Globus pallidus (tissue), 1 donor: Measurements from ENCODE around the gene TINCR.
"Not testable (repeated sequence)": the region's sequence is repeated elsewhere in the genome, so short reads cannot be mapped to it uniquely, and the experiment has no call there.

Experiments
- DNase-seq: peaks from one replicate; pipeline ENCODE4 v3.0.0-alpha.2; 2015; ENCODE audit warnings: low spot score

Gene TINCR

GRCh38 chr19:5567360-5567969, at the start of gene TINCR:
TSS of gene TINCR (minus strand) at chr19:5567953.
- DNase-seq, result no peak

GRCh38 chr19:5617080-5617479, 49.3 kb upstream of the TINCR start:
- no peak for DNase-seq

- no peak for DNase-seq
Measured at GRCh38 chr19:5615756-5616327, 48.1 kb upstream of the TINCR start.

- DNase-seq, result no peak
Measured at GRCh38 chr19:5612891-5613865, 45.4 kb upstream of the TINCR start.

GRCh38 chr19:5609881-5610448, 42.2 kb upstream of the TINCR start:
- no peak for DNase-seq

GRCh38 chr19:5608766-5609165, 41.0 kb upstream of the TINCR start:
- DNase-seq, result not testable (repeated sequence)

- no peak for DNase-seq
Measured at GRCh38 chr19:5608291-5608690, 40.5 kb upstream of the TINCR start.

GRCh38 chr19:5607318-5608275, 39.8 kb upstream of the TINCR start:
- no peak for DNase-seq

GRCh38 chr19:5605362-5605761, 37.6 kb upstream of the TINCR start:
- DNase-seq, result no peak

- DNase-seq, result no peak
Measured at GRCh38 chr19:5603626-5604025, 35.9 kb upstream of the TINCR start.

GRCh38 chr19:5600797-5601196, 33.0 kb upstream of the TINCR start:
- no peak for DNase-seq

GRCh38 chr19:5595745-5596144, 28.0 kb upstream of the TINCR start:
- no peak for DNase-seq

- no peak for DNase-seq
Measured at GRCh38 chr19:5595129-5595528, 27.4 kb upstream of the TINCR start.

- DNase-seq, result no peak
Measured at GRCh38 chr19:5594521-5594950, 26.8 kb upstream of the TINCR start.

GRCh38 chr19:5593343-5594255, 25.8 kb upstream of the TINCR start:
- DNase-seq, result no peak

- no peak for DNase-seq
Measured at GRCh38 chr19:5592531-5593342, 25.0 kb upstream of the TINCR start.

- DNase-seq, result no peak
Measured at GRCh38 chr19:5591476-5591875, 23.7 kb upstream of the TINCR start.

GRCh38 chr19:5590865-5591154, 23.1 kb upstream of the TINCR start:
- DNase-seq, result no peak

GRCh38 chr19:5590151-5590864, 22.6 kb upstream of the TINCR start:
- DNase-seq, result no peak
